Prostate gland (tissue), 2 donors: ENCODE data around the gene MYO7B. TPM values are rescaled to one million over a fixed set of nuclear protein-coding genes. Genes with fewer than 3 reads are reported as not detected.

ENCODE experiments used
- DNase-seq: peaks from one replicate; pipeline ENCODE4 v3.0.0-alpha.2; 2019; ENCODE audit warnings: low spot score
- H3K27ac ChIP-seq, 2 donors: fragments of 200-600 bp; sonication (generic); 2 replicates each; pipeline ENCODE4 v1.5.1; 2017 to 2019
- H3K27me3 ChIP-seq: fragments of 200-600 bp; sonication (generic); replicated peaks from 2 replicates; pipeline ENCODE4 v1.5.1; 2019; ENCODE audit not compliant: insufficient read depth
- H3K36me3 ChIP-seq, 2 donors: fragments of 200-600 bp; sonication (generic); 1 replicate in 1 of 2; 2 replicates in 1 of 2; pipeline versions ENCODE4 v1.5.1 to v1.8.1; 2017 to 2019
- H3K4me1 ChIP-seq: fragments of 200-600 bp; sonication (generic); replicated peaks from 2 replicates; pipeline ENCODE4 v1.5.1; 2019
- H3K4me3 ChIP-seq, 2 donors: fragments of 200-600 bp; sonication (generic); 2 replicates each; pipeline ENCODE4 v1.5.1; 2017 to 2019
- H3K9me3 ChIP-seq: fragments of 200-600 bp; sonication (generic); 2 replicates; pipeline ENCODE4 v1.5.1; 2017
- POLR2A ChIP-seq: fragments of 450-650 bp; IDR thresholded peaks from one replicate; pipeline ENCODE4 v1.6.1; 2016; ENCODE audit warnings: antibody characterized with exemption, mild to moderate bottlenecking
- POLR2AphosphoS5 ChIP-seq: sonication (generic); formaldehyde crosslinking; IDR thresholded peaks from one replicate; pipeline ENCODE4 v1.6.1; 2017; ENCODE audit warnings: antibody characterized with exemption
- WGBS: methylation state at CpG from one replicate; pipeline ENCODE4 v1.1.5; 2018; 5-methylcytosine and 5-hydroxymethylcytosine counted together
- intact Hi-C: fragments of 100-400 bp; cut with DNase I; formaldehyde crosslinking; loops from one replicate; pipeline ENCODE4 v1.14.2; 2022
- total RNA-seq, 2 donors: library from RNA; depleted of rRNA; stranded (reverse); fragments of >200 nt; gene quantifications; one replicate each; pipeline ENCODE4 v1.1.0, GENCODE V29; 2016
- TF ChIP-seq, protein P1 (sequence below), 4 experiments: fragments of 200-600 bp in 2 of 4; fragments of 450-650 bp in 2 of 4; sonication (generic) in 2 of 4; IDR thresholded peaks; 1 replicate in 3 of 4; 2 replicates in 1 of 4; pipeline ENCODE4 v1.5.1; 2016 to 2019; ENCODE audit warnings: antibody characterized with exemption in 4 of 4, mild to moderate bottlenecking in 2 of 4, moderate library complexity in 2 of 4

The MYO7B gene
- total RNA-seq, 2 donors from 2014 or later = 1.4 TPM; not detected in 1

DNA sequence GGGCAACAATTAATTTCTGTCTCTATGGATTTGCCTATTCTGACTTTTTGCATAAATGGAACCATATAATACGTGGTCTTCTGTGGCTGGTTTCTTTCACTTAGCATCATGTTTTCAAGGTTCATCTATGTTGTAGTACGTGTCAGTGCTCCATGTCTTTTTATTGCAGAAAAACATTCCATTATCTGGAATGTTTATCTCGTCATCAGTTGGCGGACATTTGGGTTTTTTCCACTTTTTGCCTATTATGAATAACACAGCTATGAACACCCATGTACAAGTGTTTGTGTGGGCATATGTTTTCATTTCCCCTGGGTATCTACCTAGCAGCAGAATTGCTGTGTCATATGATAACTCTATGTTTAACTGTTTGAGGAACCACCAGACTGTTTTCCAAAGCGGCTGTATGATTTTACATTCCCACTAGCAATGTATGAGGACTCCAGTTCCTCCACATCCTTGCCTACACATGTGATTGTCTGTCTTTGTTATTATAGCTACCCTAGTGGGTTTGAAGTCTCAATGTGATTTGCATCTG lies 49.9 kb downstream of the MYO7B start:
- H3K4me1 ChIP-seq = no peaks in the 10 kb centered on the region
- WGBS = 83% methylated on average over 5 of the region's 5 CpGs
- no peak for DNase-seq
- no peaks in the 10 kb centered on the region for H3K27me3 ChIP-seq
- no peaks in the 10 kb centered on the region for H3K9me3 ChIP-seq
- H3K27ac ChIP-seq = no peak overlapping the region
- intact Hi-C loops = no loop called here
- TF ChIP-seq, protein P1, sequence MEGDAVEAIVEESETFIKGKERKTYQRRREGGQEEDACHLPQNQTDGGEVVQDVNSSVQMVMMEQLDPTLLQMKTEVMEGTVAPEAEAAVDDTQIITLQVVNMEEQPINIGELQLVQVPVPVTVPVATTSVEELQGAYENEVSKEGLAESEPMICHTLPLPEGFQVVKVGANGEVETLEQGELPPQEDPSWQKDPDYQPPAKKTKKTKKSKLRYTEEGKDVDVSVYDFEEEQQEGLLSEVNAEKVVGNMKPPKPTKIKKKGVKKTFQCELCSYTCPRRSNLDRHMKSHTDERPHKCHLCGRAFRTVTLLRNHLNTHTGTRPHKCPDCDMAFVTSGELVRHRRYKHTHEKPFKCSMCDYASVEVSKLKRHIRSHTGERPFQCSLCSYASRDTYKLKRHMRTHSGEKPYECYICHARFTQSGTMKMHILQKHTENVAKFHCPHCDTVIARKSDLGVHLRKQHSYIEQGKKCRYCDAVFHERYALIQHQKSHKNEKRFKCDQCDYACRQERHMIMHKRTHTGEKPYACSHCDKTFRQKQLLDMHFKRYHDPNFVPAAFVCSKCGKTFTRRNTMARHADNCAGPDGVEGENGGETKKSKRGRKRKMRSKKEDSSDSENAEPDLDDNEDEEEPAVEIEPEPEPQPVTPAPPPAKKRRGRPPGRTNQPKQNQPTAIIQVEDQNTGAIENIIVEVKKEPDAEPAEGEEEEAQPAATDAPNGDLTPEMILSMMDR (IDR thresholded peaks at IDR 0.05) = no peak
- TF ChIP-seq POLR2A = no peak
- TF ChIP-seq POLR2AphosphoS5 = no peak
- no peak overlapping the region for H3K4me3 ChIP-seq
- no peaks in the 10 kb centered on the region for H3K36me3 ChIP-seq

DNA sequence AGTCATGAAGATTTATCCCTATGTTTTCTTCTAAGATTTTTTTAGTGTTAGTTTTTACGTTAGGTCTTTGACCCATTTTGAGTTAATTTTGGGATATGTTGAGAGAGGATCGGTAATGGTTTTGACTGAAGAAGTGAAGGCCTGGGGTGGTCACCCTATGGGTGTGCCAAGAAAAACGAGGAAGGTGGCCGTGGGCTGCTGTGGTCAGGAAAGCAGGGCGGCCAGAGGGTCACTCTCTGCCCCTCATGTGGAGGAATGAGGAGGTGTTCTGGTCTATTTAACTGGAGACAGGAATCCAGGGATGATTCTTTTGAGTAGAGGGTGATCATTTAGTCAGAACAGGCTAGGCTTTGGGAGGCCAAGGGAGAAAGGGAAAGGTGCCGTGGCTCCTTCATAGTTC lies 50.7 kb downstream of the MYO7B start:
- TF ChIP-seq, protein P1 (IDR thresholded peaks at IDR 0.05) = no peak
- TF ChIP-seq POLR2A = no peak
- TF ChIP-seq POLR2AphosphoS5 = no peak
- H3K4me3 ChIP-seq = no peak overlapping the region
- intact Hi-C loops = no loop called here
- H3K36me3 ChIP-seq = no peaks in the 10 kb centered on the region
- no peak overlapping the region for H3K27ac ChIP-seq
- no peaks in the 10 kb centered on the region for H3K9me3 ChIP-seq
- no peaks in the 10 kb centered on the region for H3K27me3 ChIP-seq
- H3K4me1 ChIP-seq = no peaks in the 10 kb centered on the region
- 89% methylated on average over 6 of the region's 6 CpGs for WGBS
- DNase-seq = no peak

DNA sequence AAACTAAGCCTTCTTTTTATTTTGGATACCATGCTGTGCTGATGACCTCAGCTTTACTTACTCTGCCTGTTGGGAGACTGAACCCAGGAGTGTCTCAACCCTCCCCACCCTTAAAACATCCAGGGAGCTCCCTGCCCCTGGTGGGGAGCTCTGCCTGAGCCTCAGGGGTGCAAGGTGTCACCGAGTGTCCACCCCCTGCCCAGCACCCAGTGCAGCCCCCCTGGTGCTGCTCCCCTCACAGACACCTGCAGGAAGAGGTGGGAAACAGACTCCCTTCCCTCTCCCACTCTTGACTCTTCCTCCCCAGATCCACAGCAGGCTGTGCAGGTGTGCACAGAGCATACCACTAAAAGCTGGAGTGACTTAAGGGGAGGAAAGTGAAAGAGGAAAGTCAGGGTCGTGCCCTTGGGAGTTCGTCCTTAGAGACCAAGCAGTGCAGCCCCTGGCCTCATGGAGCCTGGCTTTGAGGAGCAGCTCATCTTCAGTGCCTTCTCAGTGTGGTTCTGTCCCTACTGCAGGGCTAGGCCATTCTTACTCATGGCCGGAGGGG lies 51.3 kb downstream of the MYO7B start:
- intact Hi-C loops = no loop called here
- H3K9me3 ChIP-seq = no peaks in the 10 kb centered on the region
- H3K4me3 ChIP-seq = no peak overlapping the region
- H3K36me3 ChIP-seq = no peaks in the 10 kb centered on the region
- no peak overlapping the region for H3K27ac ChIP-seq
- no peaks in the 10 kb centered on the region for H3K4me1 ChIP-seq
- no peaks in the 10 kb centered on the region for H3K27me3 ChIP-seq
- no peak for TF ChIP-seq POLR2A
- TF ChIP-seq, protein P1 (IDR thresholded peaks at IDR 0.05) = no peak
- TF ChIP-seq POLR2AphosphoS5 = no peak
- DNase-seq = no peak
- 88% methylated on average over 4 of the region's 4 CpGs for WGBS

DNA sequence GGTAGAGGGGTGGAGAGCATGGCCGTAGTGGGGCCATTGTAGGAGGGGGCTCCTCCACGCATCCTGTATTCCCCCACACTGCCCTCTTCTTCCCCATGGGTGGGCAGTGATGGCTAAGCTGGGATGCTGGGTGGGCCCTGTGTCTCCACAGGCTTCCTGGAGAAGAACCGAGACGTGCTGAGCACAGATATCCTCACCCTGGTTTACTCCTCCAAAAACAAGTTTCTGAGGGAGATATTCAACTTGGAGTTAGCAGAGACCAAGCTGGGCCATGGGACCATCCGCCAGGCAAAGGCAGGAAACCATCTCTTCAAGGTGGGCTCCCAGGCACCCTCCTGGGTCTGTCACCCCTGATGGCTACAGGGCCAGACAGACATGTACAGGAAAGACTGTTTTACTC lies 52.8 kb downstream of the MYO7B start:
- Histone ChIP-seq H3K27me3 (no peaks in the 10 kb centered on the region), H3K27ac (no peak overlapping the region), H3K4me3 (no peak overlapping the region), H3K36me3 (no peaks in the 10 kb centered on the region), H3K9me3 (no peaks in the 10 kb centered on the region), H3K4me1 (no peaks in the 10 kb centered on the region)
- WGBS = 97% methylated on average over 5 of the region's 5 CpGs
- intact Hi-C loops = no loop called here
- TF ChIP-seq, protein P1 (IDR thresholded peaks at IDR 0.05) = no peak
- no peak for TF ChIP-seq POLR2AphosphoS5
- TF ChIP-seq POLR2A = no peak
- DNase-seq = no peak

DNA sequence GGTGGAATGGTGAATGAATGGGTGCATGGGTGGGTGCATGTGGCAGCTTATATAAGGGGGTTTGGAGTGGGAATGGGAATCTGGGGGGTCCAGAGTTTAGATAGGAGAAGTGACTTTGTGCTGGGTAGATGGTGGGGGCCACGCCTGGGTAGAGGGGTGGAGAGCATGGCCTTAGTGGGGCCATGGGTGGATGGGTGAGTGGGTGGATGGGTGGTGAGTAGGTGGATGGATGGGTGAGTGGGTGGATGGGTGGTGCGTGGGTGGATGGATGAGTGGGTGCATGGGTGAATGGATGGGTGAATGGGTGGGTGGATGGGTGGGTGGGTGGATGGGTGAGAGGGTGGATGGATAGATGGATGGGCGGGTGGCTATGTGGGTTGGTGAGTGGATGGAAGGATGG lies 53.9 kb downstream of the MYO7B start:
- no peaks in the 10 kb centered on the region for H3K9me3 ChIP-seq
- intact Hi-C loops = no loop called here
- 100% methylated on average over 3 of the region's 3 CpGs for WGBS
- H3K27ac ChIP-seq = no peak overlapping the region
- H3K4me3 ChIP-seq = no peak overlapping the region
- no peak for DNase-seq
- no peaks in the 10 kb centered on the region for H3K36me3 ChIP-seq
- TF ChIP-seq POLR2AphosphoS5 (no peak), POLR2A (no peak)
- TF ChIP-seq, protein P1 (IDR thresholded peaks at IDR 0.05) = no peak
- no peaks in the 10 kb centered on the region for H3K4me1 ChIP-seq
- H3K27me3 ChIP-seq = no peaks in the 10 kb centered on the region
